Measurements from ENCODE around the gene STK11.

- TF ChIP-seq CTCF (IDR thresholded peaks at IDR 0.05), result no peak
- no peak for TF ChIP-seq POLR2A (IDR thresholded peaks at IDR 0.05)
- no peak for TF ChIP-seq EP300 (IDR thresholded peaks at IDR 0.05)
Observed at GRCh38 chr19:1266129-1266915, 60.7 kb downstream of the STK11 start.
